Stomach (tissue), 9 donors: ENCODE data around the gene ANKS1A. TPM values are rescaled to one million over a fixed set of nuclear protein-coding genes. Genes with fewer than 3 reads are reported as not detected.

Experiments used
- DNase-seq, 2 donors: peaks; one replicate each; pipeline versions ENCODE4 v3.0.0 to v3.0.0-alpha.2; 2013 to 2019
- H3K27ac ChIP-seq, 5 donors: fragments of 200-600 bp in 4 of 5; sonication (generic) in 4 of 5; one replicate each; pipeline ENCODE4 v1.5.1; 2013 to 2019; ENCODE audit warnings: mild to moderate bottlenecking in 1 of 5, moderate library complexity in 1 of 5
- H3K27me3 ChIP-seq, 3 donors: fragments of 200-600 bp; sonication (generic); one replicate each; pipeline ENCODE4 v1.5.1; 2017 to 2019; ENCODE audit warnings: mixed run types in 1 of 3
- H3K36me3 ChIP-seq, 4 donors: fragments of 200-600 bp; sonication (generic); 1 replicate in 3 of 4; 2 replicates in 1 of 4; pipeline ENCODE4 v1.5.1; 2016 to 2019
- H3K4me1 ChIP-seq, 4 donors: fragments of 200-600 bp; sonication (generic); one replicate each; pipeline ENCODE4 v1.5.1; 2016 to 2019
- H3K4me3 ChIP-seq, 4 donors: fragments of 200-600 bp; sonication (generic) in 3 of 4; one replicate each; pipeline ENCODE4 v1.5.1; 2016 to 2019; ENCODE audit warnings: mild to moderate bottlenecking in 1 of 4
- H3K9me3 ChIP-seq, 4 donors: fragments of 200-600 bp; sonication (generic); one replicate each; pipeline ENCODE4 v1.5.1; 2016 to 2019
- EP300 ChIP-seq: sonication (generic); formaldehyde crosslinking; IDR thresholded peaks from one replicate; pipeline ENCODE4 v1.6.1; 2017; ENCODE audit warnings: antibody characterized with exemption
- POLR2A ChIP-seq, 4 donors: fragments of 450-650 bp; IDR thresholded peaks; one replicate each; pipeline ENCODE4 v1.6.1; 2016; ENCODE audit warnings: antibody characterized with exemption in 4 of 4, control low read depth in 2 of 4, mild to moderate bottlenecking in 1 of 4, moderate library complexity in 1 of 4
- POLR2AphosphoS5 ChIP-seq, 3 donors: sonication (generic); formaldehyde crosslinking; IDR thresholded peaks; one replicate each; pipeline ENCODE4 v1.6.1; 2016; ENCODE audit warnings: antibody characterized with exemption in 3 of 3
- WGBS, 5 donors: extraction: QIAGEN DNeasy Blood & Tissue Kit in 3 of 5; methylation state at CpG; one replicate each; pipeline versions ENCODE4 v1.1.5 to v1.1.7; 2013 to 2018; 5-methylcytosine and 5-hydroxymethylcytosine counted together
- intact Hi-C: fragments of 100-400 bp; cut with DNase I; formaldehyde crosslinking; loops from one replicate; pipeline ENCODE4 v1.15.1; 2023; ENCODE audit warnings: low total_unique reads
- polyA plus RNA-seq, 3 donors: library from polyadenylated mRNA; stranded (reverse); fragments of 200-250 nt; gene quantifications; one replicate each; pipeline ENCODE4 v1.2.3, GENCODE V29; 2013
- small RNA-seq, 4 donors: library from RNA; depleted of rRNA; stranded (forward); fragments of <200 nt; gene quantifications; one replicate each; pipeline ENCODE3, GENCODE V24; 2016
- total RNA-seq, 5 donors: library from RNA; depleted of rRNA; stranded (reverse); fragments of >200 nt; gene quantifications; one replicate each; pipeline versions ENCODE4 v1.1.0 to v1.2.3, GENCODE V29; 2014 to 2016
- TF ChIP-seq, protein P1 (sequence below), 7 experiments: fragments of 450-650 bp in 4 of 7; fragments of 200-600 bp in 3 of 7; sonication (generic) in 3 of 7; IDR thresholded peaks; one replicate each; pipeline ENCODE4 v1.5.1; 2016 to 2019; ENCODE audit warnings: antibody characterized with exemption in 7 of 7, control low read depth in 2 of 7, mild to moderate bottlenecking in 1 of 7
- donor health status: healthy with polysubstance abuse.
- donor health status: Bipolar disorder and iron deficiency.
- donor health status: healthy.

The ANKS1A gene
- total and polyA plus RNA-seq, 8 donors = 6.1 to 40.6 (median 21.5) TPM

GRCh38 chr6:35139470-35139869 lies 250.4 kb downstream of the ANKS1A start:
- Histone ChIP-seq H3K27me3 (peaks cover 0 to 13% (median 8%) of the 10 kb centered on the region in 3 donors), H3K4me1 (peaks cover 9 to 25% (median 20%) of the 10 kb centered on the region in 4 donors), H3K36me3 (no peaks in the 10 kb centered on the region), H3K4me3 (no peak overlapping the region), H3K27ac (no peak overlapping the region), H3K9me3 (no peaks in the 10 kb centered on the region)
- TF ChIP-seq, protein P1, sequence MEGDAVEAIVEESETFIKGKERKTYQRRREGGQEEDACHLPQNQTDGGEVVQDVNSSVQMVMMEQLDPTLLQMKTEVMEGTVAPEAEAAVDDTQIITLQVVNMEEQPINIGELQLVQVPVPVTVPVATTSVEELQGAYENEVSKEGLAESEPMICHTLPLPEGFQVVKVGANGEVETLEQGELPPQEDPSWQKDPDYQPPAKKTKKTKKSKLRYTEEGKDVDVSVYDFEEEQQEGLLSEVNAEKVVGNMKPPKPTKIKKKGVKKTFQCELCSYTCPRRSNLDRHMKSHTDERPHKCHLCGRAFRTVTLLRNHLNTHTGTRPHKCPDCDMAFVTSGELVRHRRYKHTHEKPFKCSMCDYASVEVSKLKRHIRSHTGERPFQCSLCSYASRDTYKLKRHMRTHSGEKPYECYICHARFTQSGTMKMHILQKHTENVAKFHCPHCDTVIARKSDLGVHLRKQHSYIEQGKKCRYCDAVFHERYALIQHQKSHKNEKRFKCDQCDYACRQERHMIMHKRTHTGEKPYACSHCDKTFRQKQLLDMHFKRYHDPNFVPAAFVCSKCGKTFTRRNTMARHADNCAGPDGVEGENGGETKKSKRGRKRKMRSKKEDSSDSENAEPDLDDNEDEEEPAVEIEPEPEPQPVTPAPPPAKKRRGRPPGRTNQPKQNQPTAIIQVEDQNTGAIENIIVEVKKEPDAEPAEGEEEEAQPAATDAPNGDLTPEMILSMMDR (IDR thresholded peaks at IDR 0.05) = no peak
- TF ChIP-seq POLR2A (IDR thresholded peaks at IDR 0.05) = no peak
- no peak for TF ChIP-seq EP300
- TF ChIP-seq POLR2AphosphoS5 (IDR thresholded peaks at IDR 0.05) = no peak
- WGBS, 5 donors = 16 to 34% (median 33%) methylated on average over 2 of the region's 2 CpGs
- DNase-seq = no peak
- intact Hi-C loops = no loop called here

DNA sequence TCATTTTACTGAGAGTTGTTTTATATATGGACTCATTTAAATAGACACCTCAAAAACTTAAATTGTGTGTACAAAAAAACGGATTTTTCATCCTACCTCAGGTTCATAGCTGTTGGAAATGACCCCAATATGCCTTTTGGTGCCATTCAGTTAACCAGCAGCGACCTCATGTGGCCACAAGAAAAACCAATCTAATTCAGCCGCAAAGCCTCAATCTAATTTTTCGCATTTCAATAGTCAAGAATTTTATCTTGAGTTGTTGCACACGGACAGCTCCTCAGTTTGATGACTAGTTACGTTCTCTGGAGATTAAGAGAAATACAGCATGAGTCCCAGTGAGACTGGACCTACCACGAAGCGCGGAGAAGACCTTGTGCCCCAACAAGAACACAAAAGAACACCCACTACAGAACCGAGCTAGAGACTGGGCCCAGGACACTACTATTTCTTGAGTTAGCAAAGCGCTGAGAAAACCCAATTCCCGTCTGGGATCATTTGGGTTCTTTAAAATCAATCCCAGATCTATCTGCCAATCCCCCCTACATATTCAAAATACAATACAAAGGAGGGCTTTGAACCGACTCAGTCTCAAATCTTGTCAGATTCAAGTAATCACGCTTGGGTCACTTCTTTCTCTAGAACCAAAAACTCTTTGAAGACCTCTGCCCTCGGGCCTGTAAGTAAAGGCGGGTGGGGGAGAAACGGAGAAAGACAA lies 251.0 kb downstream of the ANKS1A start:
- TF ChIP-seq, protein P1 (IDR thresholded peaks at IDR 0.05) = peak in 5 of 7 experiments; percentile 49 to 81 (median 73)
- no peak for TF ChIP-seq POLR2A (IDR thresholded peaks at IDR 0.05)
- 28 to 37% (median 34%) methylated on average over 17 of the region's 17 CpGs for WGBS, 5 donors
- peaks cover 9 to 25% (median 20%) of the 10 kb centered on the region in 4 donors for H3K4me1 ChIP-seq
- no peaks in the 10 kb centered on the region for H3K36me3 ChIP-seq
- H3K9me3 ChIP-seq = no peaks in the 10 kb centered on the region
- DNase-seq = peak; percentile 35 to 91
- H3K4me3 ChIP-seq = no peak overlapping the region
- intact Hi-C loops = loop anchor here (2.0 kb wide), 1 partner anchor 155 kb away; no protein-coding TSS in a partner anchor
- peaks cover 0 to 13% (median 8%) of the 10 kb centered on the region in 3 donors for H3K27me3 ChIP-seq
- H3K27ac ChIP-seq = no peak overlapping the region

DNA sequence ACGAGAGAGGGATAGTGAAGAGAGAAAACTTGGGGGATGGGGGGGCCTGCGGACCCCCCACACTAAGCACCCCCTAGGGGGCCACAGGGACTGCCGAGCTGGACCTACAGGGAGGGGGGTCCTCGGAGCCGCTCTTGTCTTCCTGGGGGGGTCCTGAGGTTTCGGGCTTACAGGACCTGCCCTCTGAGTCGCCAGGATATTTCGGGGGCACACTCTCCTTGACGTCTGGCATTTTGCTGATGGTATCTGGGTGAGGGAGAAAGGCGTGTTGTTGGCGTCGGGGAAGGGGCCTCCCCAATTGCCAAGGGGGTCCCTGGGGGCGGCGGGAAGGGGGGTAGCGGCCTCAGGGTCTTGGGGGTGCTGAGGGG lies 251.6 kb downstream of the ANKS1A start:
- no peak for DNase-seq
- TF ChIP-seq POLR2AphosphoS5 (IDR thresholded peaks at IDR 0.05) (no peak), EP300 (no peak), POLR2A (IDR thresholded peaks at IDR 0.05) (no peak)
- TF ChIP-seq, protein P1 (IDR thresholded peaks at IDR 0.05) = no peak
- WGBS, 5 donors = 39 to 54% (median 47%) methylated on average over 15 of the region's 15 CpGs
- intact Hi-C loops = loop anchor here (2.0 kb wide), 1 partner anchor 156 kb away; no protein-coding TSS in a partner anchor
- Histone ChIP-seq H3K27ac (no peak overlapping the region), H3K4me3 (peak overlapping the region; percentile 15 to 45 (median 30)), H3K27me3 (peaks cover 0 to 13% (median 8%) of the 10 kb centered on the region in 3 donors), H3K4me1 (peaks cover 9 to 25% (median 20%) of the 10 kb centered on the region in 4 donors), H3K9me3 (no peaks in the 10 kb centered on the region), H3K36me3 (no peaks in the 10 kb centered on the region)

Small RNA genes lying within 50 kb of the gene (small RNA-seq; reads per million reads assigned to genes)
- 0 reads per million in 4 donors for gene AL138721.1

Other genes with a start within 250 kb of the ANKS1A start
- gene ILRUN, start 192.5 kb upstream of the ANKS1A start, total RNA-seq = 10 to 100 TPM; 27.4 to 89.3 (median 45.2) TPM
- 10 to 100 TPM; 27.0 to 44.7 (median 40.6) TPM for gene ILRUN, start 192.5 kb upstream of the ANKS1A start, polyA plus RNA-seq
- gene SNRPC, start 131.8 kb upstream of the ANKS1A start, total RNA-seq = 10 to 100 TPM in 4 of 5 donors, 1 to 10 TPM in 1; 7.1 to 34.0 (median 21.7) TPM
- gene SNRPC, start 131.8 kb upstream of the ANKS1A start, polyA plus RNA-seq = 100 to 1,000 TPM; 121 to 154 (median 145) TPM
- 10 to 100 TPM in 4 of 5 donors, 1 to 10 TPM in 1; 5.5 to 17.5 (median 12.9) TPM for gene BLTP3A, start 97.2 kb upstream of the ANKS1A start, total RNA-seq
- 1 to 10 TPM; 2.0 to 2.6 (median 2.2) TPM for gene BLTP3A, start 97.2 kb upstream of the ANKS1A start, polyA plus RNA-seq
- gene TAF11, start 1.2 kb upstream of the ANKS1A start, total RNA-seq = 10 to 100 TPM in 3 of 5 donors, 1 to 10 TPM in 2; 4.9 to 29.9 (median 11.9) TPM
- gene TAF11, start 1.2 kb upstream of the ANKS1A start, polyA plus RNA-seq = 10 to 100 TPM; 26.8 to 40.8 (median 28.1) TPM